ENCODE measurements around the gene TMOD2.
A peak's percentile ranks its signal among the peaks of the same experiment; 100 is the strongest.

Gene TMOD2

GRCh38 chr15:51856714-51857380 is 105.5 kb downstream of the TMOD2 start:
- Histone ChIP-seq H3K9ac (ENCODE audit: low read length) (no peak overlapping the region), H2BK5ac (ENCODE audit: low read depth, low read length, poor library complexity) (no peak overlapping the region), H2BK12ac (ENCODE audit: low read length) (no peak overlapping the region)

GRCh38 chr15:51861557-51862359 is 110.4 kb downstream of the TMOD2 start:
- no peak overlapping the region for H4K91ac ChIP-seq (ENCODE audit: low read depth, low read length)
- no CpG with 5 or more reads among the region's 10 CpGs for WGBS (ENCODE audit: extremely low coverage, insufficient coverage, insufficient read length)

More at GRCh38 chr15:51856714-51857380, 105.5 kb downstream of the TMOD2 start:
- H4K12ac ChIP-seq (ENCODE audit: low read depth, low read length), result no peak overlapping the region
- H3K79me1 ChIP-seq (ENCODE audit: low read length), result no peaks in the 10 kb centered on the region
- no CpG with 5 or more reads among the region's 5 CpGs for WGBS (ENCODE audit: extremely low coverage, insufficient coverage, insufficient read length)
- no peak overlapping the region for H3K4ac ChIP-seq (ENCODE audit: low read depth, low read length)
- H3K36me3 ChIP-seq (ENCODE audit: control insufficient read depth in 1 of 2, insufficient read depth in 2 of 2, low read length in 2 of 2), result no peaks in the 10 kb centered on the region
- H3K27ac ChIP-seq (ENCODE audit: low read depth, low read length), result no peak overlapping the region
- no peak overlapping the region for H3K18ac ChIP-seq (ENCODE audit: low read length)
- no peaks in the 10 kb centered on the region for H3K4me1 ChIP-seq (ENCODE audit: control insufficient read depth in 1 of 2, insufficient read depth in 2 of 2, low read length in 2 of 2)
- H3K23ac ChIP-seq (ENCODE audit: low read length), result no peak overlapping the region
- H3K14ac ChIP-seq (ENCODE audit: low read length), result no peak overlapping the region
- no peak overlapping the region for H3K4me3 ChIP-seq (ENCODE audit: low read depth, low read length)
- no peak overlapping the region for H2AK5ac ChIP-seq (ENCODE audit: low read length)
- H4K91ac ChIP-seq (ENCODE audit: low read depth, low read length), result no peak overlapping the region
- no peaks in the 10 kb centered on the region for H3K9me3 ChIP-seq (ENCODE audit: insufficient read depth, low read depth, low read length)
- peaks cover 1% of the 10 kb centered on the region for H3K79me2 ChIP-seq (ENCODE audit: control insufficient read depth, insufficient read depth, low read length, poor library complexity)
- no peak overlapping the region for H3K4me2 ChIP-seq (ENCODE audit: low read length)
- no peaks in the 10 kb centered on the region for H3K27me3 ChIP-seq (ENCODE audit: insufficient read depth, low read length)
- DNase-seq, result no peak
- H4K8ac ChIP-seq (ENCODE audit: low read depth, low read length), result no peak overlapping the region
- no peak overlapping the region for H2BK120ac ChIP-seq (ENCODE audit: insufficient read depth, low read length, poor library complexity)
- no peak overlapping the region for H2AFZ ChIP-seq (ENCODE audit: insufficient read depth, low read length, poor library complexity)

GRCh38 chr15:51863131-51863530 is 111.7 kb downstream of the TMOD2 start:
- WGBS (ENCODE audit: extremely low coverage, insufficient coverage, insufficient read length), result no CpG with 5 or more reads among the region's 2 CpGs

More at GRCh38 chr15:51861557-51862359, 110.4 kb downstream of the TMOD2 start:
- no peak overlapping the region for H3K27ac ChIP-seq (ENCODE audit: low read depth, low read length)
- no peak overlapping the region for H3K18ac ChIP-seq (ENCODE audit: low read length)
- no peak overlapping the region for H3K23ac ChIP-seq (ENCODE audit: low read length)
- H4K12ac ChIP-seq (ENCODE audit: low read depth, low read length), result no peak overlapping the region
- H3K79me1 ChIP-seq (ENCODE audit: low read length), result peaks cover 6% of the 10 kb centered on the region
- no peak for DNase-seq
- no peak overlapping the region for H2BK12ac ChIP-seq (ENCODE audit: low read length)
- no peaks in the 10 kb centered on the region for H3K9me3 ChIP-seq (ENCODE audit: insufficient read depth, low read depth, low read length)
- no peak overlapping the region for H3K14ac ChIP-seq (ENCODE audit: low read length)
- H2BK120ac ChIP-seq (ENCODE audit: insufficient read depth, low read length, poor library complexity), result no peak overlapping the region
- H2AK5ac ChIP-seq (ENCODE audit: low read length), result no peak overlapping the region
- peaks cover 1% of the 10 kb centered on the region for H3K79me2 ChIP-seq (ENCODE audit: control insufficient read depth, insufficient read depth, low read length, poor library complexity)
- H3K4me2 ChIP-seq (ENCODE audit: low read length), result no peak overlapping the region
- H3K4ac ChIP-seq (ENCODE audit: low read depth, low read length), result no peak overlapping the region
- H4K8ac ChIP-seq (ENCODE audit: low read depth, low read length), result no peak overlapping the region
- H2BK5ac ChIP-seq (ENCODE audit: low read depth, low read length, poor library complexity), result no peak overlapping the region
- no peak overlapping the region for H3K9ac ChIP-seq (ENCODE audit: low read length)
- H3K27me3 ChIP-seq (ENCODE audit: insufficient read depth, low read length), result no peaks in the 10 kb centered on the region
- no peak overlapping the region for H2AFZ ChIP-seq (ENCODE audit: insufficient read depth, low read length, poor library complexity)
- no peak overlapping the region for H3K4me3 ChIP-seq (ENCODE audit: low read depth, low read length)
- H3K36me3 ChIP-seq (ENCODE audit: control insufficient read depth in 1 of 2, insufficient read depth in 2 of 2, low read length in 2 of 2), result peaks cover 0 to 2% of the 10 kb centered on the region in 2 experiments
- H3K4me1 ChIP-seq (ENCODE audit: control insufficient read depth in 1 of 2, insufficient read depth in 2 of 2, low read length in 2 of 2), result peaks cover 2 to 8% of the 10 kb centered on the region in 2 experiments

GRCh38 chr15:51864408-51865056 is 113.1 kb downstream of the TMOD2 start:
- Histone ChIP-seq H3K4me1 (ENCODE audit: control insufficient read depth in 1 of 2, insufficient read depth in 2 of 2, low read length in 2 of 2) (peaks cover 2 to 8% of the 10 kb centered on the region in 2 experiments), H4K12ac (ENCODE audit: low read depth, low read length) (no peak overlapping the region), H2AK5ac (ENCODE audit: low read length) (no peak overlapping the region), H2BK12ac (ENCODE audit: low read length) (no peak overlapping the region), H3K79me1 (ENCODE audit: low read length) (peaks cover 6% of the 10 kb centered on the region), H2BK120ac (ENCODE audit: insufficient read depth, low read length, poor library complexity) (no peak overlapping the region), H3K18ac (ENCODE audit: low read length) (no peak overlapping the region), H4K8ac (ENCODE audit: low read depth, low read length) (no peak overlapping the region), H3K9me3 (ENCODE audit: insufficient read depth, low read depth, low read length) (no peaks in the 10 kb centered on the region), H3K14ac (ENCODE audit: low read length) (peak overlapping the region; percentile 15), H3K4me2 (ENCODE audit: low read length) (no peak overlapping the region), H3K23ac (ENCODE audit: low read length) (no peak overlapping the region), H3K36me3 (ENCODE audit: control insufficient read depth in 1 of 2, insufficient read depth in 2 of 2, low read length in 2 of 2) (peaks cover 2 to 4% of the 10 kb centered on the region in 2 experiments), H4K91ac (ENCODE audit: low read depth, low read length) (no peak overlapping the region), H3K4ac (ENCODE audit: low read depth, low read length) (peak overlapping the region; percentile 14), H3K4me3 (ENCODE audit: low read depth, low read length) (no peak overlapping the region), H2AFZ (ENCODE audit: insufficient read depth, low read length, poor library complexity) (no peak overlapping the region), H3K79me2 (ENCODE audit: control insufficient read depth, insufficient read depth, low read length, poor library complexity) (no peaks in the 10 kb centered on the region), H2BK5ac (ENCODE audit: low read depth, low read length, poor library complexity) (peak overlapping the region; percentile 47), H3K27ac (ENCODE audit: low read depth, low read length) (no peak overlapping the region), H3K27me3 (ENCODE audit: insufficient read depth, low read length) (no peaks in the 10 kb centered on the region), H3K9ac (ENCODE audit: low read length) (no peak overlapping the region)
- 100% methylated on average over 1 of the region's 4 CpGs for WGBS (ENCODE audit: extremely low coverage, insufficient coverage, insufficient read length)
- DNase-seq, result peak in 1 of 2 donors; percentile 56

More at GRCh38 chr15:51863131-51863530, 111.7 kb downstream of the TMOD2 start:
- Histone ChIP-seq H3K79me1 (ENCODE audit: low read length) (peaks cover 6% of the 10 kb centered on the region), H3K18ac (ENCODE audit: low read length) (no peak overlapping the region), H3K23ac (ENCODE audit: low read length) (no peak overlapping the region), H3K9ac (ENCODE audit: low read length) (no peak overlapping the region), H2AFZ (ENCODE audit: insufficient read depth, low read length, poor library complexity) (no peak overlapping the region), H4K91ac (ENCODE audit: low read depth, low read length) (no peak overlapping the region), H3K4me2 (ENCODE audit: low read length) (no peak overlapping the region), H3K4ac (ENCODE audit: low read depth, low read length) (no peak overlapping the region), H3K14ac (ENCODE audit: low read length) (no peak overlapping the region), H2BK5ac (ENCODE audit: low read depth, low read length, poor library complexity) (no peak overlapping the region), H3K4me1 (ENCODE audit: control insufficient read depth in 1 of 2, insufficient read depth in 2 of 2, low read length in 2 of 2) (peaks cover 2 to 8% of the 10 kb centered on the region in 2 experiments), H3K4me3 (ENCODE audit: low read depth, low read length) (no peak overlapping the region), H4K12ac (ENCODE audit: low read depth, low read length) (no peak overlapping the region), H2AK5ac (ENCODE audit: low read length) (no peak overlapping the region), H3K79me2 (ENCODE audit: control insufficient read depth, insufficient read depth, low read length, poor library complexity) (peaks cover 1% of the 10 kb centered on the region), H2BK120ac (ENCODE audit: insufficient read depth, low read length, poor library complexity) (no peak overlapping the region), H3K27me3 (ENCODE audit: insufficient read depth, low read length) (no peaks in the 10 kb centered on the region), H3K27ac (ENCODE audit: low read depth, low read length) (no peak overlapping the region), H3K9me3 (ENCODE audit: insufficient read depth, low read depth, low read length) (no peaks in the 10 kb centered on the region), H3K36me3 (ENCODE audit: control insufficient read depth in 1 of 2, insufficient read depth in 2 of 2, low read length in 2 of 2) (peaks cover 0 to 2% of the 10 kb centered on the region in 2 experiments), H4K8ac (ENCODE audit: low read depth, low read length) (no peak overlapping the region), H2BK12ac (ENCODE audit: low read length) (no peak overlapping the region)
- no peak for DNase-seq
